ENCODE data around the gene DNAH8. TPM values are rescaled to one million over a fixed set of nuclear protein-coding genes. Genes with fewer than 3 reads are reported as not detected.

The DNAH8 gene
- total RNA-seq, 1 donor from 2014 or later: 1.1 TPM

DNA sequence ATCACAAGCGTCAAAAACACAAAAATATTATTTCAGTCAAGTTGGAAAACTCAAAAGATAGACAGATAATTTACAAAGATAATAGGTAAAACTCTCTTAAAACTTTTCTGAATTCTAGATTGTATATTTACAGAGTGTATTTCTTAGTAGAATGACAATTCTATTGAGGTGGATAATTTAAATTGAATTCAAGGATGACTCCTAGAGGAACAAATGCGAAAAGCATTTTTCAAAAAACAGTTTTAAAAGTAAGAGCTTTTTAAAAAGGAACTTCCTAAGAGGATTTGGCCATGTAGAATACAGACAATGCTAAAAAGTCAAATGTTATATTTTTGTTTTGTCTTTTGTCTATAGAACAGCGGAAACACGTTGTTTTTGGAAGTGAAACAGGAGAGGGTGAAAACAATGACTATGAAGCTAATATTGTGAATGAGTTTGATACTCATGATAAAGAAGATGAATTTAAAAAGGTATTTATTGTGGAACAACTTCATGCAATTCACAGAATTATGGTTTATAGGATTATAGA is 90.1 kb downstream of the DNAH8 start:
- Mint-ChIP-seq H3K36me3 (no peaks in the 10 kb centered on the region), H3K27ac (no peak overlapping the region), H3K9me3 (no peaks in the 10 kb centered on the region), H3K4me1 (peaks cover 3% of the 10 kb centered on the region), H3K27me3 (ENCODE audit: insufficient read depth, low read depth) (peaks cover 2% of the 10 kb centered on the region), H3K4me3 (no peak overlapping the region)
- Histone ChIP-seq H3F3A (ENCODE audit: low read depth) (no peaks in the 10 kb centered on the region), H3K27me3 (no peaks in the 10 kb centered on the region), H3K4me2 (no peak overlapping the region), H4K20me1 (ENCODE audit: low read depth) (no peaks in the 10 kb centered on the region), H3K9me3 (ENCODE audit: low read depth) (no peaks in the 10 kb centered on the region), H3K4me3 (no peak overlapping the region), H3K36me3 (no peaks in the 10 kb centered on the region), H3K27ac (no peak overlapping the region), H3K4me1 (no peaks in the 10 kb centered on the region), H3K79me2 (ENCODE audit: low read depth) (no peaks in the 10 kb centered on the region), H3K9ac (no peak overlapping the region), H2AFZ (replicated peaks) (no peak overlapping the region)
- TF ChIP-seq EZH2 (IDR thresholded peaks at IDR 0.05) (no peak), EZH2phosphoT487 (IDR thresholded peaks at IDR 0.05) (no peak)
- TF ChIP-seq, protein P1, sequence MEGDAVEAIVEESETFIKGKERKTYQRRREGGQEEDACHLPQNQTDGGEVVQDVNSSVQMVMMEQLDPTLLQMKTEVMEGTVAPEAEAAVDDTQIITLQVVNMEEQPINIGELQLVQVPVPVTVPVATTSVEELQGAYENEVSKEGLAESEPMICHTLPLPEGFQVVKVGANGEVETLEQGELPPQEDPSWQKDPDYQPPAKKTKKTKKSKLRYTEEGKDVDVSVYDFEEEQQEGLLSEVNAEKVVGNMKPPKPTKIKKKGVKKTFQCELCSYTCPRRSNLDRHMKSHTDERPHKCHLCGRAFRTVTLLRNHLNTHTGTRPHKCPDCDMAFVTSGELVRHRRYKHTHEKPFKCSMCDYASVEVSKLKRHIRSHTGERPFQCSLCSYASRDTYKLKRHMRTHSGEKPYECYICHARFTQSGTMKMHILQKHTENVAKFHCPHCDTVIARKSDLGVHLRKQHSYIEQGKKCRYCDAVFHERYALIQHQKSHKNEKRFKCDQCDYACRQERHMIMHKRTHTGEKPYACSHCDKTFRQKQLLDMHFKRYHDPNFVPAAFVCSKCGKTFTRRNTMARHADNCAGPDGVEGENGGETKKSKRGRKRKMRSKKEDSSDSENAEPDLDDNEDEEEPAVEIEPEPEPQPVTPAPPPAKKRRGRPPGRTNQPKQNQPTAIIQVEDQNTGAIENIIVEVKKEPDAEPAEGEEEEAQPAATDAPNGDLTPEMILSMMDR (IDR thresholded peaks at IDR 0.05): no peak
- DNase-seq (ENCODE audit: low spot score): no peak

DNA sequence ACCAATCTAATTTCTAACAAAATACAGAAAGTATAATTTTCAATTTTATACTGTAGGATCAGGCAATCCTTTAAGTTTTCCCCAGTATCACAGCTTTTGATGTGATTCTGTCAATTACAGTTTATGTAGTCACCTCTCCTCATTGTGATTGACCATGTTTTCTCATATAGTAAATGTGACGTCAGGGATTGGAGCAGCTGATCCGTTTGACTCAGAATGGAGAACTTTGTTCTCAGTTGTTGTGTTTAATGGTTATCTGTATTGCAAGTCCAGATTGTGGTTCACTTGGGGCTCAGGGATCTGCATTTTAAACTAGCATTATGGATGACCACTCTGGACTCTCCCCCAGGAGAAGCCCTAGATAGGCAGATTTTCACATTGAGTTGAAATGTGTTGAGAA is 90.6 kb downstream of the DNAH8 start:
- no peak for TF ChIP-seq EZH2phosphoT487 (IDR thresholded peaks at IDR 0.05)
- no peak for TF ChIP-seq EZH2 (IDR thresholded peaks at IDR 0.05)
- TF ChIP-seq, protein P1 (IDR thresholded peaks at IDR 0.05): no peak
- Histone ChIP-seq H3K79me2 (ENCODE audit: low read depth) (no peaks in the 10 kb centered on the region), H3K9ac (no peak overlapping the region), H3K27me3 (no peaks in the 10 kb centered on the region), H4K20me1 (ENCODE audit: low read depth) (no peaks in the 10 kb centered on the region), H3K27ac (no peak overlapping the region), H3K4me3 (no peak overlapping the region), H3K4me1 (no peaks in the 10 kb centered on the region), H2AFZ (replicated peaks) (no peak overlapping the region), H3K4me2 (no peak overlapping the region), H3F3A (ENCODE audit: low read depth) (no peaks in the 10 kb centered on the region), H3K36me3 (no peaks in the 10 kb centered on the region), H3K9me3 (ENCODE audit: low read depth) (no peaks in the 10 kb centered on the region)
- no peaks in the 10 kb centered on the region for H3K36me3 Mint-ChIP-seq
- no peak overlapping the region for H3K4me3 Mint-ChIP-seq
- H3K4me1 Mint-ChIP-seq: peaks cover 3% of the 10 kb centered on the region
- DNase-seq (ENCODE audit: low spot score): no peak
- H3K27ac Mint-ChIP-seq: no peak overlapping the region
- H3K27me3 Mint-ChIP-seq (ENCODE audit: insufficient read depth, low read depth): no peaks in the 10 kb centered on the region
- no peaks in the 10 kb centered on the region for H3K9me3 Mint-ChIP-seq

DNA sequence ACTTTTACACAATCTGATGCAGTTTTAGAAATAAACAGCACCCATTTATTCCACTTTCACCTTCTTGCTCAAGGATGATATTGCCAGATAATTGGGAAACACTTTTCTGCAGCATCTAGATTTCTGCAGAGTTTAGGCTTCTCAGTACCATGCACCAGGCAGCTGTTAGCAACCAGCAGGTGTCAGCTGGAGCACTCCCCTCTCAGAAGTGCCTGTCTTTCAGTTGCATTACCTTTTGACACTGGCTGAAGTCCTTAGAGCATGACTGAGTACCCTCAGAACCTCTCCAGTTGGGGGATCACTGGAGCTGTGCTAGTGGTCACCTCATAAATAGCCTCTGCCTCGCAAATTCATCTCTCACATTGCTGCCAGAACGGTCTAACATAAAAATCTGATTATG is 91.2 kb downstream of the DNAH8 start:
- no peaks in the 10 kb centered on the region for H3K27me3 Mint-ChIP-seq (ENCODE audit: insufficient read depth, low read depth)

More for the DNA sequence above, 91.2 kb downstream of the DNAH8 start:
- H3F3A ChIP-seq (ENCODE audit: low read depth): no peaks in the 10 kb centered on the region
- Mint-ChIP-seq H3K36me3 (no peaks in the 10 kb centered on the region), H3K4me3 (no peak overlapping the region), H3K9me3 (no peaks in the 10 kb centered on the region), H3K4me1 (peaks cover 3% of the 10 kb centered on the region), H3K27ac (no peak overlapping the region)
- no peaks in the 10 kb centered on the region for H3K9me3 ChIP-seq (ENCODE audit: low read depth)
- H2AFZ ChIP-seq (replicated peaks): no peak overlapping the region
- no peak overlapping the region for H3K9ac ChIP-seq
- no peaks in the 10 kb centered on the region for H3K79me2 ChIP-seq (ENCODE audit: low read depth)
- H3K27me3 ChIP-seq: peaks cover 3% of the 10 kb centered on the region
- H4K20me1 ChIP-seq (ENCODE audit: low read depth): no peaks in the 10 kb centered on the region
- H3K4me1 ChIP-seq: no peaks in the 10 kb centered on the region
- no peak overlapping the region for H3K4me3 ChIP-seq
- H3K27ac ChIP-seq: no peak overlapping the region
- peak; percentile 25 for DNase-seq (ENCODE audit: low spot score)
- TF ChIP-seq EZH2phosphoT487 (IDR thresholded peaks at IDR 0.05) (no peak), EZH2 (IDR thresholded peaks at IDR 0.05) (no peak)
- TF ChIP-seq, protein P1 (IDR thresholded peaks at IDR 0.05): peak; percentile 29
- H3K4me2 ChIP-seq: no peak overlapping the region
- H3K36me3 ChIP-seq: no peaks in the 10 kb centered on the region

All from neural progenitor cell (in vitro differentiated cells).